Hematopoietic multipotent progenitor cell treated with erythropoietin and hydrocortisone succinate and interleukin-3 and kit ligand, for 17 days (in vitro differentiated cells): ENCODE measurements around the gene G0S2.
A peak's percentile ranks its signal among the peaks of the same experiment; 100 is the strongest.

Source experiments
- DNase-seq: peaks from one replicate; pipeline ENCODE4 v3.0.0-alpha.2; 2015; ENCODE audit warnings: low spot score

Gene G0S2, protein sequence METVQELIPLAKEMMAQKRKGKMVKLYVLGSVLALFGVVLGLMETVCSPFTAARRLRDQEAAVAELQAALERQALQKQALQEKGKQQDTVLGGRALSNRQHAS

GRCh38 chr1:209674957-209675564 is at the start of gene G0S2:
TSS of gene G0S2 (plus strand) at chr1:209675412. CDS start at chr1:209675685, 273 bp downstream.
- no peak for DNase-seq

DNA sequence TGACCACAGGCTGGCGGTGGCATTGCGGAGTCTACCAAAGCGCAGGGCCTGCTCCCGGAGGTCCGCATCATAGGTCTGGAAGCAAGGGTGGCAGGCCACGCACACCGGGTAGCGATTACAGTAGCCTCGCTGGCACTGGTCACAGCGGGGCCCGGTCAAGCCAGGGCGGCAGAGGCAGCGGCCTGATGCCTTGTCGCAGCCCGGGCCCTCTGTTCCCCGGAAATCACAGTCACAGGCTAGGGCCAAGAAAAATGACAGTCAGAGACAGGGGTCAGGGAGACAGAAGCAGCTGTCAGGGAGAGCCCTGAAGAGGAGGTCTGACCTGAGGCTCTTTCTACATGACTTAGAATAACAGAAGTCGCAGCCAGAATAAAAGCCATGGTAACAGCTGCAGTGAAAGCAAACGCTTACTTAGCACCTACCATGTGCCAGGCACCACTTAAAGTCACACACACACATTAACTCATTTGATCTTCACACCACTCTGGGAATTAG is 49.4 kb upstream of the G0S2 start:
- DNase-seq, result no peak

- no peak for DNase-seq
Observed at GRCh38 chr1:209626346-209627026, 48.7 kb upstream of the G0S2 start.

GRCh38 chr1:209627027-209627731 is 48.0 kb upstream of the G0S2 start:
- DNase-seq, result no peak

DNA sequence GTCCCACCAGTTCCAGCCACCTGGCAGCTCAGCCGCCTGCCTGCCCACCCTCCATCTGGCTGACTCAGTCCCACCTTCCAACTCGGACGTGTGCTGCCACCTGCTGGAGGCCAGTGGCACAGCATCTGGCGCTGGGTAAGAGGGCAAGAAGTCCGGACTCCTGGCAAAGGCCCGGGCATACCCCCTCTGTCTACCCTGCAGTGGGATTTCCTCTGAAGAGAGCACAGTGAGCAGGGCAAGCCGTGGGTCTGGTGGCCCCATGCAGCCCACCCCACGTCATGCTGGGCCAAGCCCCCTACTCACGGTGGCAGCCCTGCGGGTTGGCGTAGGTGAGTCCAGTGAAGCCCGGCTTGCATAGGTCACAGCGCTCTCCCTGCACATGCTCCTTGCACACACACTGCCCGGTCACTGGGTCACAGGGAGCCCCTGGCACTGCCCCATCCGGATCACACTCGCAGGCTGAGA is 47.4 kb upstream of the G0S2 start:
- DNase-seq, result peak; percentile 82

- DNase-seq, result no peak
Observed at GRCh38 chr1:209628618-209629299, 46.5 kb upstream of the G0S2 start.

- DNase-seq, result no peak
Observed at GRCh38 chr1:209629621-209630382, 45.4 kb upstream of the G0S2 start.

GRCh38 chr1:209630383-209631225 is 44.6 kb upstream of the G0S2 start:
- DNase-seq, result no peak

DNA sequence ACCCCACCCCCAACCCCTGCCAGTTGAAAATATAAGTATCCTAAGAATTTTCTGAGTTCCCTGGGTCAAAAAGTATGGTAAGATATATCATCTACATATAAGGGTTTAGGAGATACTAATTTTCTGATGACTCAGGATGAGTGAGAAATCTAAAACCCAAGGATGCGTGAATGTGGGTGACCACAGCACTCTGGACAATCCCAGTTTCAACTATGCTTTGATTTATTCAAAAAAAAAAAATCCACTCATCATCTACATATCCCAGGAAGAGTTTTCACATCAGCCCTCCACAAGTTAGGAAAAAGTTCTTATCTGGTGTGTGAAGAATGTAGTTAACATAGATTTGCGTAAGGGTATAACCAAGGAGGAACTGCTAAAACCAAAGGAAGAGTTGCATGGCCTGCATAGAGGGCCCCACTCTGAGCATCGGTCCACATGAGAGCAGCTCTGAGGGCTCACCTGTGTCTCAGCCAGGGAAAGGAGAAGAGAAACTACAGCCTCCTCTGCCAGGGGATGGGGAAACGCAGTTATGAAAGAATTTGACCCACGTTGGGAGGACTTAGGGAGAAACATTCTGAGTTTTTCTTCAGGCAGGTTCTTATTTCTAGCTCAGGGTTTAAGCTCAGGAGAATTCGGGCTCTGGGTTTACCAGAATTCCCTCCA is 41.7 kb upstream of the G0S2 start:
- no peak for DNase-seq

DNA sequence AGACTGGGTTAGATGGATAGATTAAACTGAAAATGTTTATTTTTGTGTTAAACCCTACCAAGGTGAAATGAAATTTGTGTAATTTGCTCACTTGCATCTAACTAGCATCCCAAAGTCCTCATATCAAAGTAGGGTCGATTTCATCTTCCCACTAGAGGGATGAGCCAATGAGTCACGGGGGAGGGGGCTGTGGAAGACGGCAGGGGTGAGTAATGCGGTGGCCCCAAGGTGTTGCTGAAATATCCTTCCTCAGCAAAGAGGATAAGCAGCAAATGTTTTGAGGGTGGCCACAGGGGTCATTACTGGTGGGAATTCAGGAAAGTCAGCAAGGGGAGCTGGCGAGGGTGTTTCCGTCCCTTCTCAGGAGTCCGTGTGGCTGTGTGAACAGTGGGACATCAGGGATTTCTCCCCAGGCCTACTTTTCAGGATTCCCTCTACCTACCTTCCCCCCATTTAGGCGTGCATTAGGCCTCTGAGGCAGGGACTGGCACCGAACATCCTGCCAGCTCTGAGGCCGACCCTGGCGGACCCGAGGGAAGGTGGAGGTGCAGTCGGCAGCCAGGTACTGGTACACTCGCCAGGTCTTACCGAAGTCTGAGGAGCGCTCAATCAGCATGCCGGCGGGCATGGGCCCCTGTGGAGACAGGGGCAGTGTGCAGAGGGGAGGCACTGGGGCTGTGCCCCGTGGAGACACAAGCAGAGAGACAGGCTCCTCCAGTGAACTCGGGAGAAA is 41.0 kb upstream of the G0S2 start:
- DNase-seq, result no peak

- DNase-seq, result no peak
Observed at GRCh38 chr1:209635850-209636249, 39.4 kb upstream of the G0S2 start.

DNA sequence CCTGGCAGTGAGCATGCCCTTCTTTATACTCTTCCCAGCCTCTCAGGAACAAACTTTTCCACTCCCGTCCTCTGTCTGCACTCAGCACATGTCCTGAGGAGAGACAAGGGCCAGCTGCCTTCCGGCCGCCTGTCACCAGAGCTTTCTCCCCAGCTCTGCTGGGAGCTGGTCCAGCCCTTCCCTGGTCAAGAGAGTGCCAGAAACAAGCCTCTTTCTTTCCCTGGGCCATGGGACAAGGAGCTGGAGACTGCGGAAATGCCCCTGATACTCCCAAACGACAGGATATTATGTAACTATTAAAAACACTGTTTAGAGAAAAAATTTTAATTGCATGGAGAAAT is 33.4 kb upstream of the G0S2 start:
- no peak for DNase-seq

DNA sequence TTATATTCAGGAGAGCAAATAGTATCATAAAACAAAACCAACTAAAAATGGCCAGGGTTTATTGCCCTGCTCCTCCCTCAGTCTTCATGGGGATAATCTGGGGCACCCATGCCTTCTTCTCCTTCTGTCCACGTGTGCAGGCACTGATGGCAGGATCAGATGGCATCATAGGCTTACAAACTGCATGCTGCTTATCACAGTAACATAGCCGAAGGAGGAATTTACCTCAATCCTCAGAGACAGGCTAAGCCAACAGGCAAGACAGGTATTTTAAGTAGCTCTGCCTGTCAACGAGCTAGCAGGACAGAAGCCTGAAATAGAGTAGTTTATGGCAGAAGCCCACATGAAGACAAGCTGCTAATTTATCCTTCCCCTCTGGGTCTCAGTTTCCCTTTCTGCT is 32.4 kb upstream of the G0S2 start:
- peak; percentile 25 for DNase-seq

DNA sequence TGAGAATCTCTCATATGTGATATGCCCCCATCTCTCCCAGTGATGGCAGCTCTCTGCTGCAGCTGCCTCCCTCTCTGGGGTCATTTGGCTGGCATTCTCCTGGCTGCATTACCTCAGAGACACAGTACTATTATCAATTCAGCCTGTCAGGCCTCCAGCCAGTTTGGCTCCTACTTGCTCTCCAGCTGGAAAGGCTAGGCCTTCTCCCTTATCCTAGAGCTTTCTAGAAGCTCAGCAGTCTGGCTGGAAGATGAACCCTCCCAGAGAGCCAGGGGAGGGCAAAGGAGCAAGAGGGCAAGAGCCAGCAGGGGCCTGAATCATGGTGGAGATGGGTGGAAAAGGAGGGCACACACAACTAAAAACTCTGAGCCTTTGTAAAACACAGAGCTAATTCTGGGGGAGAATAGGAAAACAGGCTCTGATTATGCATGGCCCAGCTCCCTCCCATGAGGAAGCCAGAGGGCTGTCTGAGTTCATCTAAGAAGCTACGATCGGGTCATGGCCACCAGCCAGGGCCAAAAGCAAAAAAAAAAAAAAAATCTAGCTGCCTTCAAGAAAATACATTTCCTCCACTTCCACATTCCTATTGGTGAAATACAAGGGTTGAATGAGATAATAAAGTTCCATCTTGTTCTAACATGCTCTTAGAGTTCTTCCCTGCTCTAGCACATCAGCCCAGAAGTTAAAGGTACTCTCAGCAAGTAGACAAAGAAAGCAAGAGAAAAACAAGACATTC is 31.8 kb upstream of the G0S2 start:
- DNase-seq, result peak; percentile 55

- peak; percentile 83 for DNase-seq
Observed at GRCh38 chr1:209645574-209646452, 29.4 kb upstream of the G0S2 start.

GRCh38 chr1:209646558-209646957 is 28.7 kb upstream of the G0S2 start:
- DNase-seq, result peak; percentile 49

DNA sequence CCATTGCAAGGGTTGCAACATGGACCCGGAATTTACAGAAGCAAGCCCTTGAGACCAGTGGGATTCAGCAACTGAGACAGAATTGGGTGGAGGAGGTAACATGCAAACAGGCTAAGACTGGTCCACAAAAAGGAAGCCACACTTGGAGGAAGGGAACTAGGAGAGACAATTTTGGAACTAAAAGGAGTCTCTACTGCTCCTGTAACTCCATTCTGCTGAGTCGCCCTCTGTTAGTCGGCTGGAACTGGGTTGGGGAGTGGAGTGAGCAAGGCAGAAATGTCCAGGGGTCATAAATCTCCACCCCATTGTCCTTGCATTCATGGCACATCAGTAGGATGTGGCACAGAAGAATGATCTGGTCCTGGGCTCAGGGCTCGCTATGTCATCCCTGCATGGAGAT is 28.1 kb upstream of the G0S2 start:
- DNase-seq, result peak; percentile 63

- peak; percentile 22 for DNase-seq
Observed at GRCh38 chr1:209648346-209648745, 26.9 kb upstream of the G0S2 start.
